Measurements from ENCODE around the gene ADGRG3. TPM values are rescaled to one million over a fixed set of nuclear protein-coding genes. Genes with fewer than 3 reads are reported as not detected.
"Not testable (repeated sequence)": the region's sequence is repeated elsewhere in the genome, so short reads cannot be mapped to it uniquely, and the experiment has no call there.

Gene ADGRG3
- total RNA-seq, 1 donor from 2014 or later = 7.7 TPM

DNA sequence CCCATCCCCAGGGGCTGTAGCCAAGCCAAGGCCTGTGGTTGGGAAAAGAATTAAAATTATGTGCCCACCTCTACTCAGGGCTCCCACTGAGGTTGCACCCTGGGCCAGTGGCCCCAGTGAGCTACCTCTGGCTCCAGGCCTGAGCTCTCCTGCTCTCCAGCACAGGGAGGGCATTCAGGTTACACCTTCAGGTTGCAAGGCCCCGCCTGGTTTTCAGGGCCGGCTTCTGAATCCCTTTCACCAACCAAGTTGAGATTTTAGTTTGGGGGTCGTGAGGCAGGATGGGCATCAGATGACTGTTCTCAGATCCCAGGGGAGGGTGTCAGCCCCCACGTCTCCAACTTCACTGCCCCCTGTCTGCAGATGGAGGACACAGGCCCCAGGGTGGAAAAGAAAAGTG, 59.5 kb downstream of the ADGRG3 start:
- no peak overlapping the region for H3K4me3 ChIP-seq
- ATAC-seq (no peak), DNase-seq (no peak)
- no peaks in the 10 kb centered on the region for H3K9me3 ChIP-seq
- no peak overlapping the region for H3K27ac ChIP-seq
- H3K4me1 ChIP-seq = no peaks in the 10 kb centered on the region
- no peaks in the 10 kb centered on the region for H3K27me3 ChIP-seq (ENCODE audit: low read depth)
- H3K36me3 ChIP-seq = no peaks in the 10 kb centered on the region
- intact Hi-C loops (cut with DNase I) = no loop called here
- TF ChIP-seq, protein P1, sequence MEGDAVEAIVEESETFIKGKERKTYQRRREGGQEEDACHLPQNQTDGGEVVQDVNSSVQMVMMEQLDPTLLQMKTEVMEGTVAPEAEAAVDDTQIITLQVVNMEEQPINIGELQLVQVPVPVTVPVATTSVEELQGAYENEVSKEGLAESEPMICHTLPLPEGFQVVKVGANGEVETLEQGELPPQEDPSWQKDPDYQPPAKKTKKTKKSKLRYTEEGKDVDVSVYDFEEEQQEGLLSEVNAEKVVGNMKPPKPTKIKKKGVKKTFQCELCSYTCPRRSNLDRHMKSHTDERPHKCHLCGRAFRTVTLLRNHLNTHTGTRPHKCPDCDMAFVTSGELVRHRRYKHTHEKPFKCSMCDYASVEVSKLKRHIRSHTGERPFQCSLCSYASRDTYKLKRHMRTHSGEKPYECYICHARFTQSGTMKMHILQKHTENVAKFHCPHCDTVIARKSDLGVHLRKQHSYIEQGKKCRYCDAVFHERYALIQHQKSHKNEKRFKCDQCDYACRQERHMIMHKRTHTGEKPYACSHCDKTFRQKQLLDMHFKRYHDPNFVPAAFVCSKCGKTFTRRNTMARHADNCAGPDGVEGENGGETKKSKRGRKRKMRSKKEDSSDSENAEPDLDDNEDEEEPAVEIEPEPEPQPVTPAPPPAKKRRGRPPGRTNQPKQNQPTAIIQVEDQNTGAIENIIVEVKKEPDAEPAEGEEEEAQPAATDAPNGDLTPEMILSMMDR (IDR thresholded peaks at IDR 0.05) = no peak

DNA sequence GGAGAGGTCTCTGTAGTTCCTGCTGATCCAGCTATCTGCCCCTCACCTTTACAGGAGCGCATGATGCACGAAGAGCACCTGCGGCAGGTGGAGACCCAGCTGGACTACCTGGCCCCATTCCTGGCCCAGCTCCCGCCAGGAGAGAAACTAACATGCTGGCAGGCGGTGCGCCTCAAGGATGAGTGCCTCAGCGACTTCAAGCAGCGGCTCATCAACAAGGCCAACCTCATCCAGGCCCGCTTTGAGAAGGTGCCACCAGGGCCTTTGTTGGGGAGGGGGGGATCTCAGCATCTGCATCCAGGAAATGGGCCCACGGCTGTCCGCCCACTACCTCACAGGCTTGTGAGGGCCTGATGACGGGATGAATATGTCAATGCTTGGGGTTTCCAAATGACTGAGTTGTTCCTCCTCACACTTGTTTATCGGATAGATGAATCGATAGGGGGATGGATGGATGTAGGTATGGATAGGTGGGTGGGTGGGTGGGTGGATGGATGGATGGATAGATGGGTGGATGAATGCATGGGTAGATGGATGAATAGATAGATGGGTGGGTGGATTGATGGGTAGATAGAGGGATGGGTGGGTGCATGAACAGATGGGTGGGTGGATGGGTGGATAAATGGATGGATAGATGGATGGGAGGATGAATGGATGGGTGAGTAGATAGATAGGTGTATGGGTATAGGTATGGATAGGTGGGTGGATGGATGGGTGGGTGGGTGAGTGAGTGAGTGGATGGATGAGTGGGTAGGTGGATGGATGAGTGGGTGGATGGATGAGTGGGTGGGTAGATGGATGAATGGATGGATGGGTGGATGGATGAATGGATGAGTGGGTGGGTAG, 60.5 kb downstream of the ADGRG3 start:
- H3K27ac ChIP-seq = no peak overlapping the region
- intact Hi-C loops (cut with DNase I) = no loop called here
- no peaks in the 10 kb centered on the region for H3K4me1 ChIP-seq
- H3K9me3 ChIP-seq = no peaks in the 10 kb centered on the region
- DNase-seq (no peak), ATAC-seq (no peak)
- TF ChIP-seq, protein P1 (IDR thresholded peaks at IDR 0.05) = no peak
- H3K4me3 ChIP-seq = no peak overlapping the region
- no peaks in the 10 kb centered on the region for H3K27me3 ChIP-seq (ENCODE audit: low read depth)
- H3K36me3 ChIP-seq = no peaks in the 10 kb centered on the region

DNA sequence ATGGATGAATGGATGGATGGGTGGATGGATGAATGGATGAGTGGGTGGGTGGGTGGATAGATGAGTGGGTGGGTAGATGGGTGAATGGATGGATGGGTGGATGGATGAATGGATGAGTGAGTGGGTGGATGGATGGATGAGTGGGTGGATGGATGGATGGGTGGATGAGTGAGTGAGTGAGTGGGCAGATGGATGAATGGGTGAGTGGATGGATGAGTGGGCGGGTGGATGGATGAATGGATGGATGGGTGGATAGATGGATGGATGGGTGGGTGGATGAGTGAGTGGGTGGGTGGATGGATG, 61.0 kb downstream of the ADGRG3 start:
- TF ChIP-seq, protein P1 (IDR thresholded peaks at IDR 0.05) = no peak
- DNase-seq (no peak), ATAC-seq (no peak)
- Histone ChIP-seq H3K4me3 (no peak overlapping the region), H3K4me1 (peaks cover 1% of the 10 kb centered on the region), H3K27me3 (ENCODE audit: low read depth) (no peaks in the 10 kb centered on the region), H3K36me3 (no peaks in the 10 kb centered on the region), H3K9me3 (no peaks in the 10 kb centered on the region), H3K27ac (no peak overlapping the region)
- intact Hi-C loops (cut with DNase I) = no loop called here

DNA sequence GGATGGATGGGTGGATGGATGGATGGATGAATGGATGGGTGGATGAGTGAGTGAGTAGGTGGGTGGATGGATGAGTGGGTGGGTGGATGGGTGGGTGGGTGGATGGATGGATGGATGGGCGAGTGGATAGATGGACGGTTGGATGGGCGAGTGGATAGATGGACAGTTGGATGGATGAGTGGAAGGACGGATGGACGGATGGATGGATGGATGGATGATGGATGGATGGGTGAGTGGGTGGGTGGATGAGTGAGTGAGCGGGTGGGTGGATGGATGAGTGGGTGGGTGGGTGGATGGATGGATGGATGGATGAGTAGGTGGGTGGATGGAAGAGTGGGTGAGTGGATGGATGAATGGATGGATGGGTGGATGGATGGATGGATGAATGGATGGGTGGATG, 61.7 kb downstream of the ADGRG3 start:
- H3K27me3 ChIP-seq (ENCODE audit: low read depth); H3K4me1 ChIP-seq; DNase-seq; H3K27ac ChIP-seq; H3K9me3 ChIP-seq; H3K36me3 ChIP-seq; ATAC-seq; H3K4me3 ChIP-seq; intact Hi-C loops (cut with DNase I): not testable (repeated sequence)

DNA sequence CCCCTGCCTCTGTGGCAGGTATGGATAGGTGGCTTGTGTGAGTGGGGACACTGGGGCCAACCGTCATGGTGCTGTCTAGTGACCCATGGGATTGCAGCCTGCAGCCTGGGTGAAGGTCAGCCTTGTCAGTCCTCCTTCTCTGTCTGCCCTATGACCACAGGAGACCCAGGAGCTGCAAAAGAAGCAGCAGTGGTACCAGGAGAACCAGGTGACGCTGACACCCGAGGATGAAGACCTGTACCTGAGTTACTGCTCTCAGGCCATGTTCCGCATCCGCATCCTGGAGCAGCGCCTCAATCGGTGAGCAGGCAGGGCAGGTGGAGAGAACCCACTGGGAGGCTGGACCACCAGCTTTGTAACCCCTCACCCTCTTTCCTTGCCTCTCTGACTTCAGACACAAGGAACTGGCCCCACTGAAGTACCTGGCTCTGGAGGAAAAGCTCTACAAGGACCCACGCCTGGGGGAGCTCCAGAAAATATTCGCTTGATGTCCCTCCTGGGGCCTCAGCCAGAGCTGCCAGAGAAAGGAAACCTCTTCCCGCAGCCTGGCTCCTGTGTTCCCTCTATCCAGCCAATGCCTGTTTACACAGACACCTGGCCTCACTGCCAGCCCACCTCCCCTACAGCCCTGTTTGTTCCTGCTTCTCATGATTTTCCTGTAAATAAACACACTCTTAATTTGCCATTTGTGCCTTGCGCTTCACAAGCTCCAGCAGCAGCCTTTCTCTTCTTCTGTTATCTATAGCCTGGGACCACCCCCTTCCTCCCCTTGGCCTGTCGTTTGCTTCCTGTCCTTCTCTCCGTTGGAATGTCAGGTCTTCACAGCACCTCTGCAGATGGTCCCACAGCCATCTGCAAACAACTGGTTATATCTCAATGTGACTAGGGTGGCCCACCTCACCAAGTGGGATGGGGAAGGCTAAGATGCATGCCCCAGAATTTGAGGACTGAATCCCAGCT, 62.9 kb downstream of the ADGRG3 start:
- H3K27me3 ChIP-seq (ENCODE audit: low read depth) = no peaks in the 10 kb centered on the region
- intact Hi-C loops (cut with DNase I) = no loop called here
- H3K4me3 ChIP-seq = no peak overlapping the region
- ATAC-seq = no peak
- TF ChIP-seq, protein P1 (IDR thresholded peaks at IDR 0.05) = no peak
- H3K9me3 ChIP-seq = no peaks in the 10 kb centered on the region
- no peaks in the 10 kb centered on the region for H3K36me3 ChIP-seq
- no peak overlapping the region for H3K27ac ChIP-seq
- peaks cover 7% of the 10 kb centered on the region for H3K4me1 ChIP-seq
- no peak for DNase-seq

DNA sequence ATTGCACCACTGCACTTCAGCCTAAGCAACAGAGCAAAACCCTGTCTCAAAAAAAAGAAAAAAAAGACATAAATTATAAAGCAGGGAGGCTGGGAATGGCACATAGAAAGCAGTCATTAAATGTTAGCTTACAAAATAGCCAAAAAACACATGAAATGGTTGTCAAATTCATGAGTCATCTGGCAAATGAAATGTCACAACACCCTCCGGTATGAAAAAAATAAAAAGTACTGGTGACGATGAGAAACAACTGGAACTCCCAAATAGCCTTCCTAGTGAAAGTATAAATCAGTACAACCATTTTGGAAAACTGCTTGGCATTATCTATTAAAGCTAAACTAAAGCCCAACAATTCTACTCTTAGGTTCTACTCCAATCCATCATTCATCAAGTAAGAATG, 63.9 kb downstream of the ADGRG3 start:
- Histone ChIP-seq H3K27me3 (ENCODE audit: low read depth) (no peaks in the 10 kb centered on the region), H3K9me3 (no peaks in the 10 kb centered on the region), H3K4me3 (no peak overlapping the region), H3K4me1 (peaks cover 17% of the 10 kb centered on the region), H3K36me3 (no peaks in the 10 kb centered on the region), H3K27ac (no peak overlapping the region)
- TF ChIP-seq, protein P1 (IDR thresholded peaks at IDR 0.05) = no peak
- ATAC-seq = no peak
- DNase-seq = no peak
- intact Hi-C loops (cut with DNase I) = no loop called here
